K562 (cell line): ENCODE data around the gene RIMKLB. TPM values are rescaled to one million over a fixed set of nuclear protein-coding genes. Genes with fewer than 3 reads are reported as not detected.

Source experiments
- ATAC-seq: fragments of 200-7000 bp; cut with Tn5 transposase; 3 replicates; pipeline ENCODE4 v1.9.1; 2020; ENCODE audit warnings: moderate library complexity
- BruUV-seq: library from RNA; stranded (reverse); fragments of 400-500 nt; replicated peaks from 2 replicates; lab custom pipeline; 2021; lab: Mats Ljungman, UMichigan
- CTCF ChIA-PET: fragments of 300-600 bp; formaldehyde crosslinking; extraction: SDS; loops from one replicate; lab custom pipeline; 2021; ENCODE audit warnings: low intra/inter-chr PET ratio; lab: Yijun Ruan, JAX
- POLR2A ChIA-PET: fragments of 300-600, 350-650 bp; sonication (Branson Sonifier 250); formaldehyde crosslinking; extraction: SDS; loops from one replicate; lab custom pipeline; 2021; ENCODE audit warnings: antibody characterized with exemption, inconsistent platforms; lab: Yijun Ruan, JAX
- DNase-seq, 4 experiments: peaks; one replicate each; pipeline versions ENCODE4 v3.0.0 to v3.0.0-alpha.2; 2011 to 2018; ENCODE audit warnings: low spot score in 3 of 4, mixed read lengths in 3 of 4; ENCODE audit errors: extremely low read depth in 1 of 4
- FAIRE-seq: peaks from 2 replicates; lab custom pipeline; 2011; peaks lifted over from hg19 to GRCh38; lab: Jason Lieb, UNC
- H2AFZ ChIP-seq: 2 replicates; pipeline ENCODE4 v1.6.0; 2011; ENCODE audit warnings: low read depth, low read length, control low read depth, inconsistent platforms
- H3K27ac ChIP-seq: fragments of 200-600 bp; 3 replicates; pipeline ENCODE4 v1.8.0; 2011; ENCODE audit warnings: low read depth, mild to moderate bottlenecking, control low read depth, inconsistent platforms, low read length, moderate library complexity, mixed read lengths; ENCODE audit errors: extremely low read depth
- H3K27me3 ChIP-seq, 2 experiments: fragments of 300-600 bp in 1 of 2; 2 replicates in 1 of 2; 3 replicates in 1 of 2; pipeline versions ENCODE4 v1.6.0 to v1.8.0; 2011; ENCODE audit warnings: inconsistent platforms in 2 of 2, low read length in 2 of 2, mild to moderate bottlenecking in 1 of 2, mixed read lengths in 1 of 2, moderate library complexity in 1 of 2; ENCODE audit not compliant: control insufficient read depth in 2 of 2, insufficient read depth in 2 of 2
- H3K36me3 ChIP-seq: fragments of 300-600 bp; 3 replicates; pipeline ENCODE4 v1.8.0; 2011; ENCODE audit warnings: mild to moderate bottlenecking, low read length, inconsistent platforms; ENCODE audit not compliant: control insufficient read depth, insufficient read depth
- H3K4me1 ChIP-seq, 2 experiments: fragments of 200-600 bp in 1 of 2; replicated peaks in 1 of 2; 2 replicates in 1 of 2; 3 replicates in 1 of 2; pipeline versions ENCODE4 v1.5.1 to v1.8.0; 2011; ENCODE audit warnings: inconsistent platforms in 2 of 2, low read length in 2 of 2, mild to moderate bottlenecking in 1 of 2, mixed read lengths in 1 of 2, moderate library complexity in 1 of 2; ENCODE audit not compliant: control insufficient read depth in 2 of 2, insufficient read depth in 2 of 2
- H3K4me2 ChIP-seq: 2 replicates; pipeline ENCODE4 v1.6.1; 2011; ENCODE audit warnings: low read length, control low read depth, inconsistent platforms, mixed read lengths; ENCODE audit not compliant: insufficient read depth
- H3K4me3 ChIP-seq: fragments of 200-600 bp; sonication (generic), shearing (Covaris generic); 2 replicates; pipeline ENCODE4 v1.5.1; 2016; ENCODE audit warnings: control low read depth, inconsistent platforms
- H3K79me2 ChIP-seq: fragments of 200-600 bp; 3 replicates; pipeline ENCODE4 v1.8.0; 2011; ENCODE audit warnings: low read length, inconsistent platforms; ENCODE audit not compliant: control insufficient read depth, insufficient read depth
- H3K9ac ChIP-seq, 2 experiments: 2 replicates each; pipeline versions ENCODE4 v1.6.0 to v1.6.1; 2011; ENCODE audit warnings: low read depth in 2 of 2, low read length in 2 of 2, control low read depth in 1 of 2, inconsistent platforms in 1 of 2, mild to moderate bottlenecking in 1 of 2, mixed read lengths in 1 of 2; ENCODE audit not compliant: insufficient read depth in 1 of 2
- H3K9me1 ChIP-seq: one replicate; pipeline ENCODE4 v1.6.0; 2011; ENCODE audit warnings: inconsistent platforms, mild to moderate bottlenecking, low read length, moderate library complexity; ENCODE audit not compliant: control insufficient read depth, insufficient read depth
- H3K9me3 ChIP-seq: replicated peaks from 2 replicates; pipeline ENCODE4 v1.5.1; 2011; ENCODE audit warnings: low read depth, low read length, inconsistent platforms; ENCODE audit not compliant: control insufficient read depth, insufficient read depth
- H4K20me1 ChIP-seq: replicated peaks from 2 replicates; pipeline ENCODE4 v1.6.1; 2011; ENCODE audit warnings: low read length, inconsistent platforms, mixed read lengths; ENCODE audit not compliant: control insufficient read depth, insufficient read depth
- EHMT2 ChIP-seq: fragments of 450-650 bp; IDR thresholded peaks from 2 replicates; pipeline ENCODE4 v1.6.1; 2018; ENCODE audit warnings: antibody characterized with exemption
- FOXA3 ChIP-seq, 2 experiments: fragments of 450-650 bp in 1 of 2; sonication (generic) in 1 of 2; formaldehyde crosslinking; IDR thresholded peaks in 1 of 2; conservative IDR thresholded peaks in 1 of 2; 2 replicates each; pipeline versions ENCODE4 v1.4.0 to v1.8.0; 2020 to 2022; ENCODE audit warnings: mild to moderate bottlenecking in 2 of 2, missing genetic modification reagents in 1 of 2
- NFE2L1 ChIP-seq: fragments of 450-650 bp; IDR thresholded peaks from 2 replicates; pipeline ENCODE4 v1.6.1; 2016; ENCODE audit warnings: missing genetic modification characterization, low read depth, mild to moderate bottlenecking, missing compliant biosample characterization, moderate library complexity, borderline replicate concordance
- VEZF1 ChIP-seq: fragments of 200-800 bp; sonication (Bioruptor generic); IDR thresholded peaks from 2 replicates; pipeline ENCODE4 v1.6.1; 2017; ENCODE audit warnings: missing genetic modification characterization, missing compliant biosample characterization
- ZNF232 ChIP-seq: sonication (generic); formaldehyde crosslinking; IDR thresholded peaks from 2 replicates; pipeline ENCODE4 v1.8.0; 2022; ENCODE audit warnings: mild to moderate bottlenecking, missing genetic modification reagents
- WGBS: fragments of 100-300 bp; shearing (Covaris generic); methylation state at CpG from one replicate; pipeline ENCODE4 v1.1.6; 2016; ENCODE audit warnings: low coverage, mixed read lengths; ENCODE audit not compliant: insufficient coverage; ENCODE audit errors: missing lambda C conversion rate; 5-methylcytosine and 5-hydroxymethylcytosine counted together
- in situ Hi-C: fragments of 300-500 bp; cut with MboI; formaldehyde crosslinking; loops from 4 replicates; pipeline ENCODE4 v1.15.0; 2018; ENCODE audit warnings: inconsistent platforms, mixed read lengths
- intact Hi-C: fragments of 100-400 bp; cut with micrococcal nuclease; formaldehyde crosslinking; loops from 2 replicates; pipeline ENCODE4 v1.14.2; 2022
- polyA plus RNA-seq, 8 experiments: library from polyadenylated mRNA; depleted of rRNA in 4 of 8; stranded (reverse) in 5 of 8; unstranded in 3 of 8; fragments of >200 nt; fragmentation: Nextera tagmentation in 2 of 8; fragmentation: Illumina TruSeq in 1 of 8; extraction: Ambion mirVana in 2 of 8; extraction: Trizol in 1 of 8; gene quantifications; 2 replicates each; pipeline versions ENCODE4 v1.2.1 to v1.2.3, GENCODE V29; 2011 to 2014; ENCODE audit warnings: inconsistent platforms in 1 of 8, missing spikeins in 1 of 8
- total RNA-seq, 7 experiments: library from RNA; depleted of rRNA in 6 of 7; stranded (reverse); fragments of >200 nt in 6 of 7; fragmentation: Illumina TruSeq in 2 of 7; extraction: Trizol in 2 of 7; gene quantifications; 2 replicates each; pipeline versions ENCODE4 v1.2.1 to v1.2.3, GENCODE V29; 2011 to 2021; ENCODE audit warnings: low replicate concordance in 1 of 7
- TF ChIP-seq, protein P1 (sequence below): IDR thresholded peaks from 2 replicates; pipeline ENCODE4 v1.6.1; 2014; ENCODE audit warnings: antibody characterized with exemption

RIMKLB gene
- total and polyA plus RNA-seq, 9 of the 15 experiments (the other 6 are each of a cell fraction or from before 2014, with no cell fraction given): 6.5 to 22.8 (median 17.2) TPM

DNA sequence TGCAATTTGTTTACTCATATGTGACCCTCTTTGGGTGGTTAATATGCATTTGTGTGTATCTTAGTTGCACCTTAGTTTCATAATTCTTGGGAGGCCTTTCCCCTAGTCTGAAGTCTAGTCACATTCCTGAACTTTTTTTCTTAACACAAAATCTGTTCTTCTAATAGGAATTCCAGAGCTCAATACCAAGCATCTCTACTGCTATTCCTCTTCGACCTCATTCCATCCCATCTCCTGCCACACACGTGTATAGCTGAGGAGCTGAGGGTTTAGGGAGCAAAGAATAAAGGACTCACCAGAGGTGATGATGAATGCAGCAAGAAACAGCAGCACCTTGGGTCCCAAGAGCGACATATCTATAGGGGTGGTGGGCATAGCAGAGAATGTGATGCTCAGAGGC lies 36.0 kb upstream of the RIMKLB start (continued):
- TF ChIP-seq, protein P1, sequence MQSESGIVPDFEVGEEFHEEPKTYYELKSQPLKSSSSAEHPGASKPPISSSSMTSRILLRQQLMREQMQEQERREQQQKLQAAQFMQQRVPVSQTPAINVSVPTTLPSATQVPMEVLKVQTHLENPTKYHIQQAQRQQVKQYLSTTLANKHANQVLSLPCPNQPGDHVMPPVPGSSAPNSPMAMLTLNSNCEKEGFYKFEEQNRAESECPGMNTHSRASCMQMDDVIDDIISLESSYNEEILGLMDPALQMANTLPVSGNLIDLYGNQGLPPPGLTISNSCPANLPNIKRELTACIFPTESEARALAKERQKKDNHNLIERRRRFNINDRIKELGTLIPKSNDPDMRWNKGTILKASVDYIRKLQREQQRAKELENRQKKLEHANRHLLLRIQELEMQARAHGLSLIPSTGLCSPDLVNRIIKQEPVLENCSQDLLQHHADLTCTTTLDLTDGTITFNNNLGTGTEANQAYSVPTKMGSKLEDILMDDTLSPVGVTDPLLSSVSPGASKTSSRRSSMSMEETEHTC: no peak
- TF ChIP-seq ZNF232: no peak

DNA sequence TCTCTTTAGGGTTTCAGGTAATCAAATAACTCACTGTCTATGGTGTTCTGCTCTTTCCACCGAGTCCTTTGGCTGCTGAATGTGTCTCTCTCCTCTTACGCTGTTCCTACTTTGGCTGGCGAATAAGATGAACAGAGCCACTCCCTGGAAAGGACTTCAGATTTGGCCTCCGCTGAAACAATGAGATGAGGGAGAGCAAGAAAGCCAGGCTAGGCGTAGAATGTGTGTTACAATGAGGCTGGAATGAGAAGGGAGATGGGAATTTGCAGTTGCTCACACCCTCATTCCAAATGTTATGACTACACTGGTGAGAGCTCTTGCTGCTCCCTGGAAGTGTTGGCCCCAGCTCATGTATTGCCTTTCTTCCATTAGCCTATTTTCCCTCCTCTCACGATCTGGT lies 35.2 kb upstream of the RIMKLB start, which contains the start of gene MFAP5:
MFAP5 (minus strand) TSS at position 234 of the 400 bp plus-strand sequence. CDS start 722 bp downstream, outside the sequence.
- Histone ChIP-seq H3K9me3 (no peaks in the 10 kb centered on the region), H3K79me2 (no peaks in the 10 kb centered on the region), H3K9ac (no peak within 1 kb of the TSS), H3K4me1 (no peaks in the 10 kb centered on the region), H3K9me1 (no peaks in the 10 kb centered on the region), H3K4me3 (no peak within 1 kb of the TSS), H3K27ac (no peak within 1 kb of the TSS), H4K20me1 (no peaks in the 10 kb centered on the region), H3K4me2 (no peak within 1 kb of the TSS), H3K36me3 (no peaks in the 10 kb centered on the region), H2AFZ (no peak within 1 kb of the TSS), H3K27me3 (peaks cover 11 to 12% of the 10 kb centered on the region in 2 experiments)
- DNase-seq (no peak), ATAC-seq (no peak), FAIRE-seq (no peak)
- WGBS: 2% methylated on average over 6 of the region's 6 CpGs
- in situ Hi-C loops (no loop called here), intact Hi-C loops (no loop called here)
- no TSS peak for BruUV-seq
- CTCF ChIA-PET: no interaction called here
- POLR2A ChIA-PET: no interaction called here
- TF ChIP-seq FOXA3 (CRISPR knock-in tag; conservative IDR thresholded peaks at IDR 0.05 in 1 of 2, IDR thresholded peaks at IDR 0.05 in 1 of 2) (no peak), EHMT2 (no peak), VEZF1 (CRISPR knock-in tag) (no peak), NFE2L1 (no peak)
